Thoracic aorta (tissue), 2 donors: ENCODE results near the gene TFDP1. TPM values are rescaled to one million over a fixed set of nuclear protein-coding genes. Genes with fewer than 3 reads are reported as not detected.
A peak's percentile ranks its signal among the peaks of the same experiment; 100 is the strongest.

ENCODE experiments used
- ATAC-seq: fragments of 150-250 bp; one replicate; pipeline ENCODE4 v1.8.0; 2017; ENCODE audit warnings: low read depth; ENCODE audit not compliant: insufficient number of reproducible peaks, low FRiP score
- DNase-seq: peaks from one replicate; pipeline ENCODE4 v3.0.0-alpha.2; 2020; ENCODE audit warnings: low spot score
- H3K27ac ChIP-seq, 2 donors: fragments of 200-600 bp; sonication (generic); 1 replicate in 1 of 2; 2 replicates in 1 of 2; pipeline ENCODE4 v1.5.1; 2016; ENCODE audit warnings: mild to moderate bottlenecking in 2 of 2, moderate library complexity in 2 of 2
- H3K27me3 ChIP-seq: fragments of 200-600 bp; sonication (generic); replicated peaks from 2 replicates; pipeline ENCODE4 v1.6.0; 2016; ENCODE audit warnings: mild to moderate bottlenecking; ENCODE audit not compliant: insufficient read depth
- H3K36me3 ChIP-seq: fragments of 200-600 bp; sonication (generic); one replicate; pipeline ENCODE4 v1.5.1; 2016
- H3K4me1 ChIP-seq, 2 donors: fragments of 200-600 bp; sonication (generic); 1 replicate in 1 of 2; 2 replicates in 1 of 2; pipeline versions ENCODE4 v1.5.1 to v1.6.0; 2016; ENCODE audit warnings: low read depth in 2 of 2, mild to moderate bottlenecking in 1 of 2; ENCODE audit not compliant: control insufficient read depth in 1 of 2
- H3K4me3 ChIP-seq: fragments of 200-600 bp; sonication (generic); 2 replicates; pipeline ENCODE4 v1.5.1; 2016; ENCODE audit warnings: mild to moderate bottlenecking
- H3K9me3 ChIP-seq: fragments of 200-600 bp; sonication (generic); 2 replicates; pipeline ENCODE4 v1.5.1; 2016
- CTCF ChIP-seq: fragments of 200-600 bp; sonication (generic); IDR thresholded peaks from one replicate; pipeline ENCODE4 v1.5.1; 2019; ENCODE audit warnings: antibody characterized with exemption
- total RNA-seq, 2 donors: library from RNA; depleted of rRNA; stranded (reverse); fragments of >200 nt; gene quantifications; one replicate each; pipeline versions ENCODE4 v1.1.0 to v1.2.3, GENCODE V29; 2016

Gene TFDP1
- total RNA-seq, 2 donors from 2014 or later: 39.3 to 49.3 TPM

GRCh38 chr13:113646921-113647340 is 62.4 kb downstream of the TFDP1 start:
- DNase-seq (no peak), ATAC-seq (no peak)
- Histone ChIP-seq H3K4me1 (peaks cover 9 to 18% of the 10 kb centered on the region in 2 donors), H3K9me3 (no peaks in the 10 kb centered on the region), H3K27ac (peak overlapping the region in 1 of 2 donors; percentile 34), H3K36me3 (no peaks in the 10 kb centered on the region), H3K27me3 (no peaks in the 10 kb centered on the region), H3K4me3 (no peak overlapping the region)
- TF ChIP-seq CTCF: no peak

GRCh38 chr13:113647351-113648215 is 63.0 kb downstream of the TFDP1 start:
- Histone ChIP-seq H3K9me3 (no peaks in the 10 kb centered on the region), H3K27me3 (no peaks in the 10 kb centered on the region), H3K27ac (peak overlapping the region in 1 of 2 donors; percentile 65), H3K4me1 (peaks cover 9 to 18% of the 10 kb centered on the region in 2 donors), H3K36me3 (no peaks in the 10 kb centered on the region), H3K4me3 (no peak overlapping the region)
- ATAC-seq (peak; percentile 80), DNase-seq (peak; percentile 60)
- TF ChIP-seq CTCF: no peak

GRCh38 chr13:113648216-113648610 is 63.7 kb downstream of the TFDP1 start:
- Histone ChIP-seq H3K27me3 (no peaks in the 10 kb centered on the region), H3K27ac (peak overlapping the region in 1 of 2 donors; percentile 65), H3K9me3 (no peaks in the 10 kb centered on the region), H3K36me3 (no peaks in the 10 kb centered on the region), H3K4me3 (no peak overlapping the region), H3K4me1 (peaks cover 9 to 18% of the 10 kb centered on the region in 2 donors)
- TF ChIP-seq CTCF: no peak
- no peak for ATAC-seq
- no peak for DNase-seq

- no peak for TF ChIP-seq CTCF
- ATAC-seq (no peak), DNase-seq (no peak)
- no peak overlapping the region for H3K27ac ChIP-seq
- no peaks in the 10 kb centered on the region for H3K36me3 ChIP-seq
- peaks cover 9 to 18% of the 10 kb centered on the region in 2 donors for H3K4me1 ChIP-seq
- no peak overlapping the region for H3K4me3 ChIP-seq
- H3K27me3 ChIP-seq: no peaks in the 10 kb centered on the region
- no peaks in the 10 kb centered on the region for H3K9me3 ChIP-seq
These were observed 64.7 kb downstream of the TFDP1 start for GRCh38 chr13:113649212-113649611.

- Histone ChIP-seq H3K36me3 (no peaks in the 10 kb centered on the region), H3K4me1 (peaks cover 9 to 18% of the 10 kb centered on the region in 2 donors), H3K27me3 (no peaks in the 10 kb centered on the region), H3K9me3 (no peaks in the 10 kb centered on the region), H3K4me3 (no peak overlapping the region), H3K27ac (no peak overlapping the region)
- ATAC-seq (no peak), DNase-seq (no peak)
- TF ChIP-seq CTCF: no peak
These were observed 65.7 kb downstream of the TFDP1 start for GRCh38 chr13:113650275-113650674.
